Activated CD4-positive, alpha-beta T cell treated with anti-CD3 and anti-CD28 coated beads, Interleukin-2, amount 10 ng/mL, durations not matched to agents 7 days and 5 days (primary cell): ENCODE data around the gene SDR39U1. TPM values are rescaled to one million over a fixed set of nuclear protein-coding genes. Genes with fewer than 3 reads are reported as not detected.
A peak's percentile ranks its signal among the peaks of the same experiment; 100 is the strongest.

Source experiments
- CTCF ChIA-PET: fragments of 350-600 bp; sonication (Branson Sonifier 250); formaldehyde crosslinking; loops from one replicate; lab custom pipeline; 2021; ENCODE audit warnings: antibody characterized with exemption; lab: Charles Lee
- POLR2A ChIA-PET: fragments of 350-600 bp; sonication (Branson Sonifier 250); formaldehyde crosslinking; loops from one replicate; lab custom pipeline; 2021; ENCODE audit warnings: antibody characterized with exemption; lab: Charles Lee
- DNase-seq: peaks from one replicate; pipeline ENCODE4 v3.0.0-alpha.2; 2020
- H3K27ac Mint-ChIP-seq: one replicate; pipeline ENCODE4 v1.8.0; 2021; ENCODE audit warnings: mild to moderate bottlenecking, moderate library complexity, mixed read lengths
- H3K27me3 Mint-ChIP-seq: one replicate; pipeline ENCODE4 v1.8.0; 2021; ENCODE audit warnings: mixed read lengths
- H3K36me3 Mint-ChIP-seq: one replicate; pipeline ENCODE4 v1.8.0; 2021; ENCODE audit warnings: low read depth, mixed read lengths
- H3K4me1 Mint-ChIP-seq: one replicate; pipeline ENCODE4 v1.8.0; 2021; ENCODE audit warnings: mixed read lengths
- H3K4me3 Mint-ChIP-seq: one replicate; pipeline ENCODE4 v1.8.0; 2021; ENCODE audit warnings: mild to moderate bottlenecking, moderate library complexity, mixed read lengths
- H3K9me3 Mint-ChIP-seq: one replicate; pipeline ENCODE4 v1.8.0; 2021; ENCODE audit warnings: mixed read lengths
- total RNA-seq, 2 experiments: library from RNA; stranded (reverse); gene quantifications; one replicate each; pipeline ENCODE4 v1.2.3, GENCODE V29; 2021

SDR39U1 gene
- total RNA-seq, 2 experiments from 2014 or later, result 52.8 to 54.9 TPM

GRCh38 chr14:24414077-24414476 is 28.5 kb downstream of the SDR39U1 start:
- no peak overlapping the region for H3K27ac Mint-ChIP-seq
- ChIA-PET POLR2A (no interaction called here), CTCF (interaction anchor here (0.5 to 3.4 kb wide), 3 partner anchors 17 to 131 kb away, joined by 3 to 19 read pairs (median 3); partner anchors contain the start of genes CBLN3 and KHNYN)
- H3K36me3 Mint-ChIP-seq, result no peaks in the 10 kb centered on the region
- DNase-seq, result no peak
- no peaks in the 10 kb centered on the region for H3K9me3 Mint-ChIP-seq
- no peak overlapping the region for H3K4me3 Mint-ChIP-seq
- peaks cover 3% of the 10 kb centered on the region for H3K27me3 Mint-ChIP-seq
- H3K4me1 Mint-ChIP-seq, result no peaks in the 10 kb centered on the region

DNA sequence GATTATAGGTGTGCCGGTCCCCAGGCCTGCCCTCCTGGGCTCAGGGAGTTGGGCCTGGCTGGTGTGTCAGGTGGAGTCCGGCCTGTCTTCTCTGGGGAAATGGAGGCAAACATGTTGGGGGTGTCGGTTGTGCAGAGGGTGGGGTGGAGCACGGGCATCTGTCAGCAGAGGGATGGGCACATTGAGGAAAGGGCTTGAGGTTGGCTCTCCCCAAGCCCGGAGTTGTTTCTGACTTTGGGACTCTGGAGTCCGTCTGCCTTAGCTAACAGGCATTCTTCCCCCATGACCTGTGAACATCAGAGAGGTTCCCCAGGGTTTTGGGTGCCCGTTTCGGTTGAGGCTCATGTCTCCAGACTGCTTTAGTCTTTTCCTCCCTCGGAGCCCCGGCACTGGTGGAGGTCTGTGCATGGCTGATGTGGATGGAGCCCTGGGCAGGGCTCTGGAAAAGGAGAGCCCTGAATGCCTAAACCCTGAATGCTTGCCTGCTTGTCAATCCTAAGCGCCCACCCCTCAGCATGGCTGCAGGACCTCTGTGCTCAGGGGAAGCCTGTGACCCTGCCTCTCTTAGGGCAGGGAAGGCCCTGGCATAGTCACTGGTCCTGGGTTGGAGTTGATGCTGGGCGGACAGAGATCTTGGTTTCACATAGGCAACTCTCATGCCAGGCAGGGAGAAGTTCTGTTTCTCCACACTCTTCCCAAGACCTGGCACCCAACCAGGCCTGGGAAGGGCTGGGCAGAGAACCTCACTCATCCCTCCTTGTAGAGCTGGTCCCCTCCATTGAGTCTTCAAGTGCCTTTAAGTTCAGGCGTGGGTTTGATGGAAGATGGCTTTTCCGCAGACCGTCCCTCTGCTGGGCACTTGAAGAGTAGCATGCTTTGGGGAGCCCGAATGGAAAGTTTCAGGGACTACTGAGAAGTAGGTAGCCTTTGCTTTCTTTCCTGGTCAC is 30.9 kb downstream of the SDR39U1 start:
- H3K4me3 Mint-ChIP-seq, result no peak overlapping the region
- H3K4me1 Mint-ChIP-seq, result no peaks in the 10 kb centered on the region
- H3K36me3 Mint-ChIP-seq, result no peaks in the 10 kb centered on the region
- CTCF ChIA-PET, result interaction anchor here (0.8 to 3.4 kb wide), 5 partner anchors 14 to 78 kb away, joined by 3 to 19 read pairs (median 4); partner anchors contain the start of genes CBLN3 and KHNYN
- peak; percentile 42 for DNase-seq
- POLR2A ChIA-PET, result no interaction called here
- H3K27me3 Mint-ChIP-seq, result no peaks in the 10 kb centered on the region
- H3K9me3 Mint-ChIP-seq, result no peaks in the 10 kb centered on the region
- no peak overlapping the region for H3K27ac Mint-ChIP-seq

DNA sequence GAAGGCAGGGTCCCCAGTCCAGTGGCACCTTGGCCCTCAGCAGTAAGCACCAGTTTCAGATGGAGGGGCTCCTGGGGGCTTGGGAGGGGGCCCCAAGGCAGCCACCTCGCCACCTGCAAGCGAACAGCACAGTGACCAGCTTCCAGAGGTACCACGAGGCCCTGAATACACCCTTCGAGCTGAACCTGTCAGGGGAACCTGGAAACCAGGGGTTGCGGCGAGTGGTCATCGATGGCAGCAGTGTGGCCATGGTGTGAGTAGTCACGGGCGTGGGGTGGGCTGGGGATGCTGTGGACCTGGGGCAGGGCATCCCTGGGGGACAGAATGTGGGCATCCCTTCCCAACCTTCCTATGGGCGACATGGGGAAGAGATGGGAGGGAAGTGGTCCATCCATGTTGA is 32.6 kb downstream of the SDR39U1 start:
- no peak for DNase-seq
- Mint-ChIP-seq H3K27ac (no peak overlapping the region), H3K4me1 (no peaks in the 10 kb centered on the region), H3K4me3 (no peak overlapping the region), H3K36me3 (no peaks in the 10 kb centered on the region), H3K27me3 (peaks cover 5% of the 10 kb centered on the region), H3K9me3 (no peaks in the 10 kb centered on the region)
- ChIA-PET POLR2A (no interaction called here), CTCF (interaction anchor here (1.0 to 1.8 kb wide), 3 partner anchors 22 to 77 kb away, joined by 4 to 6 read pairs (median 5); no protein-coding TSS in a partner anchor)

DNA sequence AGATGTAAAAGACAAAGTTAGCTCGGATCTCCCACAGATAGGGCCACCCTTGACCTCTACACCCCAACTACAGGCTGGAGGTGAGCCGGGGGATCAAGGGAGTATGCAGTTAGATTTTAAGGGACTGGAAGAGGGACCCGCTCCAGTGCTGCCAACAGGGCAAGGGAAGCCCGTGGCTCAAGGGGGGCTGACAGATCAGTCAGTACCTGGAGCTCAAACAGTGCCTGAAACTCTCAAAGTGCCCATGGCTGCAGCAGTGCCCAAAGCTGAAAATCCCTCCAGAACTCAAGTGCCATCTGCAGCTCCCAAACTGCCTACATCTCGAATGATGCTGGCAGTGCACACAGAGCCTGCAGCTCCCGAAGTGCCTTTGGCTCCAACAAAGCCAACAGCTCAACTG is 33.4 kb downstream of the SDR39U1 start:
- ChIA-PET POLR2A (no interaction called here), CTCF (interaction anchor here (1.0 to 1.8 kb wide), 3 partner anchors 22 to 76 kb away, joined by 4 to 6 read pairs (median 5); no protein-coding TSS in a partner anchor)
- Mint-ChIP-seq H3K27me3 (peaks cover 13% of the 10 kb centered on the region), H3K27ac (no peak overlapping the region), H3K4me3 (no peak overlapping the region), H3K9me3 (no peaks in the 10 kb centered on the region), H3K36me3 (no peaks in the 10 kb centered on the region), H3K4me1 (no peaks in the 10 kb centered on the region)
- no peak for DNase-seq

- POLR2A ChIA-PET, result no interaction called here
- DNase-seq, result no peak
- no peak overlapping the region for H3K4me3 Mint-ChIP-seq
- peaks cover 17% of the 10 kb centered on the region for H3K27me3 Mint-ChIP-seq
- H3K4me1 Mint-ChIP-seq, result no peaks in the 10 kb centered on the region
- no peaks in the 10 kb centered on the region for H3K36me3 Mint-ChIP-seq
- H3K27ac Mint-ChIP-seq, result no peak overlapping the region
- no peaks in the 10 kb centered on the region for H3K9me3 Mint-ChIP-seq
- CTCF ChIA-PET, result interaction anchor here (1.0 to 1.4 kb wide), 2 partner anchors 32 to 75 kb away, joined by 4 to 6 read pairs; no protein-coding TSS in a partner anchor
Observed at GRCh38 chr14:24408764-24409163, 33.8 kb downstream of the SDR39U1 start.

- ChIA-PET POLR2A (no interaction called here), CTCF (interaction anchor here (0.6 to 2.1 kb wide), 5 partner anchors 11 to 136 kb away, joined by 3 to 6 read pairs (median 3); partner anchors contain the start of gene RABGGTA)
- Mint-ChIP-seq H3K27me3 (peaks cover 25% of the 10 kb centered on the region), H3K27ac (no peak overlapping the region), H3K4me3 (no peak overlapping the region), H3K36me3 (no peaks in the 10 kb centered on the region), H3K4me1 (no peaks in the 10 kb centered on the region), H3K9me3 (no peaks in the 10 kb centered on the region)
- DNase-seq, result no peak
Observed at GRCh38 chr14:24407608-24408325, 34.8 kb downstream of the SDR39U1 start.

DNA sequence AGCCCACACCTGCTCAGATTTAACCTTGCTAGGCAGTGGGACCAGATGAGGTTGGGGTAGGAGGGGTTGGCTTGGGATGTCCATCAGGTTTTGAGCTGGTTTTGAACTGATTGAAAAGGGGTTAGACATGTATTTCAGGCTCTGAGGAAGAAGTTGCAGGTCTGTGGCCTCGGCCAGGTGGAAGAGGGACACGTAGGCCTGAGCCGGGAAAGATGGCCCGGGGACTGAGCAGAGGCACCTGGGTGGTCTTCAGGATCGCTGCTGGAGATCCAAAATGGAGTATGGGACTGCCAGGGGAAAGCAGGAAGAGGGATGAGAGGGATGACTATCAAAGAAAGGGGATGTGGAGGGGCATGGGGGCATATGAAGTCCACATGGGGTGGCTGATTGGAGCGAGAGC is 36.2 kb downstream of the SDR39U1 start:
- DNase-seq, result no peak
- Mint-ChIP-seq H3K27ac (no peak overlapping the region), H3K36me3 (no peaks in the 10 kb centered on the region), H3K4me1 (no peaks in the 10 kb centered on the region), H3K9me3 (no peaks in the 10 kb centered on the region), H3K4me3 (no peak overlapping the region), H3K27me3 (peaks cover 32% of the 10 kb centered on the region)
- CTCF ChIA-PET, result interaction anchor here (1.5 to 2.1 kb wide), 2 partner anchors 10 to 29 kb away, joined by 6 read pairs; no protein-coding TSS in a partner anchor
- POLR2A ChIA-PET, result no interaction called here

GRCh38 chr14:24404814-24405213 is 37.8 kb downstream of the SDR39U1 start:
- CTCF ChIA-PET, result interaction anchor here (1.8 kb wide), 1 partner anchor 9 kb away, joined by 4 read pairs; no protein-coding TSS in a partner anchor
- no peak for DNase-seq
- POLR2A ChIA-PET, result no interaction called here

DNA sequence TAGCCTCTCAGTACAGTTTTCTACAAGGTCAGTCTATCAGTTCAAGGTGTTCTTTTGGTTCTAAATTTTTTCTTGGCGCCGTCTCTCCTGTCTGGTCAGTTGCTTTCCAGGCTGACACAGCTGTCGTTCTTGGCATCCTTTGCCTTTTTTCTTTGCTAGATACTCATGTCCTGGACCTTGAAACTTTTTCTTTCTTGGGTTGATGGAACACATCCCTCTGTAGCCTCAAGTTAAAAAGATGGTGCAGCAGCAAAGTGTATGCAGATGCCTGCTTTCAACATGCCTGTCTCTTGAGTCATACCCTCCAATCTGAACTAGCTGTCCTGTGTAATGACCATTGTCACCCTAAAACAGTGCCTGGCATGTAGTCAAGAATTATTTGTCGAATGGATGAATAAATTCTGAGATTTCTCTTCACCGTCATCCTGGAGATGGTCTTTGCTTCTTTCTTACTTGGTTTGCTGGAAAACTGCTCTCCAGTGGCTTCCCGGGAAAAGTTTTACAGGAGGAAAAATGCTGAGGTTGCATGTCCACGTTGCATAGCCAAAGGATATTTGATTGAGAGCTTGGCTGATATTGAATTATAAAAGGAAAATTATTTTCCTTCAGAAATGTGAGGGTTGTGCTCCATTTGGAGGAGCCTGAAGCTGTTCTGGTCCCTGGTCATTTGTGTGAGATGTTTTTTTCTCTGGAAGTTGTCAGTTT is 39.1 kb downstream of the SDR39U1 start:
- H3K4me1 Mint-ChIP-seq, result peaks cover 5% of the 10 kb centered on the region
- DNase-seq, result no peak
- no peak overlapping the region for H3K4me3 Mint-ChIP-seq
- no peak overlapping the region for H3K27ac Mint-ChIP-seq
- peaks cover 44% of the 10 kb centered on the region for H3K27me3 Mint-ChIP-seq
- ChIA-PET POLR2A (no interaction called here), CTCF (interaction anchor here (0.6 to 1.8 kb wide), 2 partner anchors 8 to 79 kb away, joined by 3 to 4 read pairs; no protein-coding TSS in a partner anchor)
- no peaks in the 10 kb centered on the region for H3K36me3 Mint-ChIP-seq
- no peaks in the 10 kb centered on the region for H3K9me3 Mint-ChIP-seq

More at GRCh38 chr14:24404814-24405213, 37.8 kb downstream of the SDR39U1 start:
- Mint-ChIP-seq H3K4me3 (no peak overlapping the region), H3K9me3 (no peaks in the 10 kb centered on the region), H3K4me1 (no peaks in the 10 kb centered on the region), H3K27me3 (peaks cover 39% of the 10 kb centered on the region), H3K27ac (no peak overlapping the region), H3K36me3 (no peaks in the 10 kb centered on the region)

DNA sequence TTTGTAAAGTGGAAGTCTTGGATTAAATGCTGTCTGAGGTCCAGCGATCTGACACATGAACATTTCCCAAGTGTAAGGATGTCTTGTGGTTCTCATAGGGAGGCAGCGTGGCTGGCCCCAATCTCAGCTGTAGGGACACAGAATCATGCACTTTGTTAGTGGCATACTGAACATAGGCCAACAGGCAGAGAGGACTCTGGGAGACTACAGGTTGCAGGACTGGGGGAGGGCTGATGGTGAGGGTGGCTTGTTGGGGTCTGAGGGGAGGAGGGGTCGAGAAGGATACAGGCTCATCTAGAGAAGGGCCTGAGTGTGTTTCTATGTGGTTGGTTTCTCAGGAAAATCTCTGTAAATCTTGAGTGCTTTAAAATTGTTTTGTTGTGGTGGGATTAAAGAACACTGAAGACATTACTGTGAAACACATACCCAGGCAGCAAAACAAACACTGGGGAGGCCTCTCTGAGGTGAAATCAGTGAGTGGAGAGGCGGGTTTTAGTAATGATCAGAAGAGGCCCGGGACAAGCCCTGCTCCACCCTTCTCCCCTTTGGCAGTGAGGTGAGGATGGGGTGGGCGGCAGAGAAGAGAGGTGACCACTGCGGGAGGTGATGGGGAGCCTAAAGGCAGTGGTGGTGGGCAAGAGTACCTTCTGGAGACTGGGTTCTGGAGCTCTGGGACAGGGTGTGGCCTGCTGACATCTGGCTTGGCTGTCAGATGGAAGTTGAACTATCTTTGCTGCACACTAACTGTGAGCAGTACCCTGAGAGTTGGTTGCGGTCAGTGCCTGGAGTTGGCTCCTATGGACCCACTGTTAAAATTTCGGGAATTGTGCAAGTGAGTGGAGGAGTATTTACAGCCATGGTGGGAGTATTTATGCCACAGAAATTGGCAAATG is 40.5 kb downstream of the SDR39U1 start:
- no peak overlapping the region for H3K4me3 Mint-ChIP-seq
- no peak overlapping the region for H3K27ac Mint-ChIP-seq
- peaks cover 51% of the 10 kb centered on the region for H3K27me3 Mint-ChIP-seq
- peaks cover 5% of the 10 kb centered on the region for H3K4me1 Mint-ChIP-seq
- ChIA-PET CTCF (interaction anchor here (1.3 to 1.5 kb wide), 2 partner anchors 30 to 69 kb away, joined by 3 to 4 read pairs; no protein-coding TSS in a partner anchor), POLR2A (no interaction called here)
- no peaks in the 10 kb centered on the region for H3K9me3 Mint-ChIP-seq
- DNase-seq, result no peak
- no peaks in the 10 kb centered on the region for H3K36me3 Mint-ChIP-seq

GRCh38 chr14:24399999-24400718 is 42.4 kb downstream of the SDR39U1 start:
- H3K4me3 Mint-ChIP-seq, result no peak overlapping the region
- no peak overlapping the region for H3K27ac Mint-ChIP-seq
- ChIA-PET CTCF (no interaction called here), POLR2A (no interaction called here)
- DNase-seq, result no peak
- no peaks in the 10 kb centered on the region for H3K36me3 Mint-ChIP-seq
- no peaks in the 10 kb centered on the region for H3K9me3 Mint-ChIP-seq
- H3K27me3 Mint-ChIP-seq, result peaks cover 51% of the 10 kb centered on the region
- H3K4me1 Mint-ChIP-seq, result peaks cover 6% of the 10 kb centered on the region
